ENCODE data around the gene CLPTM1L.
"Not testable (repeated sequence)": the region's sequence is repeated elsewhere in the genome, so short reads cannot be mapped to it uniquely, and the experiment has no call there.

Gene CLPTM1L

DNA sequence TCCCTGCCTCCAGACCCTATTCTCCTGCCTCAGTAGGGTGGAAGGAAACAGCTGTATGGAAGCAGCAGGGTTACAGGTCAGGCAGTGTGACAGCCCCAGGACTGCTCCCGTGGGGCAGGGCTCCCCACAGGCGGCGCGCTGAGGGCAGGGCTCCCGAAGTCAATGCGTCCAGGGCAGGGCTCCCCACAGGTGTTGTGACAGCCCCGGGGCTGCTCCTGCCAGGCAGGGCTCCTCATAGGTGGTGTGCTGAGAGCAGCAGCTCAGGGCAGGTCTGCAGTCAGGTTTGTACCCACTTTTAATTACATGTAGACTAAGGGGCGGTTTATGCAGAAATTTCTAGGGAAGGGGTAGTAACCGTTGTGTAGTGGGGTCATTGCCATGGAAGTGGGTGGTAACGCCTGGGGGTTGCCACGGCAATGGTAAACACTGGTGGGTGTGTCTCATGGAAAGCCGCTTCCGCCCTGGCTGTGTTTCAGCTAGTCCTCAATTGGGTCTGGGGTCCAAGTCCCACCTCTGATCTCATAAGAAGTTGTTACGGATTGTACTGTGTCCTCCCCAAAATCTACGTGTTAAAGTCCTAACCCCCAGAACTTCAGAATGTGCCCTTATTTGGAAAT is 33.4 kb downstream of the CLPTM1L start:
- no peak for DNase-seq

DNA sequence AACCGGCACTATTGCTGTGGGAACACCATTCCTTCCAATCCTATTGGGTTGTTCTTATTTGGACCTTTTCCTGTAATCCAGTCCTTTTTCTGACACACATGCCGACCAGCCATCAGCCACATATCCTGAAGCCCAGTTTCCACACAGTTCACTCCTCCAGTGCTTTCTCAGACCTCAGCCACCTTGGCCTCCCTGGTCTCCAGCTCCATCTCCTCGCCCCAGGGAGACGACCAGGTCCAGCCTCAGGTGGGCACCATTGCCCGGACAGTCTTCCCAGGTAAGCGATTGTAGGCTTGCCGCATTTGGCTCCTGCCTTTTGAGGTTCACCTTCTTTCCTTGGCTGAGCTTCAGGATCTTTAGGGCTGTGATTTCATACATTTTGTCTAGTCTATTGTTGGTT is 34.8 kb downstream of the CLPTM1L start:
- DNase-seq: no peak

GRCh38 chr5:1304033-1304432 is 40.9 kb downstream of the CLPTM1L start:
- no peak for DNase-seq

DNA sequence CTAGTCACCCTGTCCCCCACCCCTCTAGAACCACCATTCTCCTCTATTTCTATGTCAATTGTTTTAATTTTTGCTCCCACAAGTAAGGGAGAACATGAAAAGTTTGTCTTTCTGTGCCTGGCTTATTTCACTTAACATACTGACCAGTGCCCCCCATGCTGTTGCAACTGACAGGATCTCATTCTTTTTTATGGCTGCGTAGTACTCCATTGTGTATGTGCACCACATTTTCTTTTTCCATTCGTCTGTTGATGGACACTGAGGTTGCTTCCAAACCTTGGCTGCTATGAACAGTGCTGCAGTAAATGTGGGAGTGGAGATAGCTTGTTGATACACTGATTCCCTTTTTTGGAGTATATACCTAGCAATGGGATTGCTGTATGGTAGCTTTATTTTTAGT is 42.6 kb downstream of the CLPTM1L start:
- no peak for DNase-seq

- DNase-seq: no peak
Observed at GRCh38 chr5:1300581-1301083, 44.3 kb downstream of the CLPTM1L start.

DNA sequence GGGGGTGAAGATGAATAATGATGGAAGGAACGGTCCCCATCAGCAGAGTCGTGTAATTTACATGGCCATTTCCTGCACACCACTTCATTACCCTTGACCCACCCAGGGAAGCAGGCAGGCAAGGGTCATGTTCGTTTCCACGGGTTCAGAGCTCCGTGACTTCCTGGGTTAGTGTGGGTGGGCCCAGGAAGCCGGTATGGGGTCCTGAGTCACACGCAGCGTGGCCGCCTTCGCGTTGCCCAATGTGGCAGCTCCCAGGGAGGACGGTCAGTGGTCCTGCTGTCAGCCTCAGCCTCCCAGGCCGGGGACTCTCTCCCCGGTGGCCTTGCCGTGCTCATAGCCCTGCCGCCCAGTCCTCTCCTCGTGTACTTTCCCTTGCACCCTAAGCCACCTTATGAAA is 44.9 kb downstream of the CLPTM1L start:
- DNase-seq: no peak

DNA sequence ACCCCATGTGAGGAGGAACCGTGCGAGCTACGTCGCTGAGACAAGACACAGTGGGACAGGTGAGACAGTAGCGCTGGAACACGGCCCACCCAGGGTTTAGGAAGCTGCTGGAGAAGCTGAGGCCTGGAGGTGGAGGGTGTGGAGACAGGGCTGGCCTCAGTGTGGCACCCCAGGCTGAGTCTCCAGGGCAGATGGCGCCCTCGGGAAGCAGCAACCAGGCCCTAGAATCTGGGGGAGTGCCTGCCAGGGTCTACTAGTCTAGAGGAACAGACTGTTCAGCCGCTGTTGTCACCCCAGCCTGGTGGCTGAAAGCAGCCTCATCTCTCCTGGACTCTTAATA is 45.4 kb downstream of the CLPTM1L start:
- no peak for DNase-seq

DNA sequence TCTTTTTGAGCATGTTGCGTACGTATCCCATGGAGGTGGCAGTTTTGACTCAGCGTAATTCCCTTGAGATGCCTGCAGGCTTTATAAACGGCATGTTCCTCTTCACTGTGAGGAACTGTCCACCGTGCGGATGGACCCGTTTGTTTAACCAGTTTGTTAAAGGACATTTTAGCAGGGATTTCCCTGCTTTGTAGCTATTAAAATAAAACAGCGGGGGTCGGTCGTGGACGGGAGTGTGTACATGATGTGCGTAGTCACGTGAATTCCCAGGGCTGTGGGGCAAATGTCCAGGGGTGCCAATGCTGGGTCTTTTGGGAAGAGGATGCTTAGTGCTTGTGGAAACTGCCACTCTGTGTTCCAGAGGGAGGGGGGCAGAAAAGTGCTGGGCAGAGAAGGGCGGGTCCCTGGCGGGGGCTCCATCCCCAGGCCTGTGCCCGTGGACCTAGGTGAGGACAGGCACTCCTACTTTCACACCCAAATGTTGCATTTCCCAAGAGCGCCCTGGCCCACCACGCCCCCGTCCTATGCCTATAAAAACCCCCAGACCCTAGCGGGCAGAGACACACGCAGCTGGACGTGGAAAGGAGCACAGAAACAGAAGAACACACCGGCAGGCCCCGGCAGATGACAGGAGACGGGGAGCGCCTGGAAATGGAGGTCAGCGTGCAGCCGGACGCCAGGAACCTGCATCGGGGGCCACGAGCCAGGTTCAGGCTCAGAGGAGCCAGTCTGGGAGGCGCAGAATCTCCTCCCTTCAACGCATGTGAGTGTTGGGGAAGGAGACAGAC is 46.0 kb downstream of the CLPTM1L start:
- DNase-seq: no peak

- no peak for DNase-seq
Observed at GRCh38 chr5:1298067-1298551, 46.8 kb downstream of the CLPTM1L start.

DNA sequence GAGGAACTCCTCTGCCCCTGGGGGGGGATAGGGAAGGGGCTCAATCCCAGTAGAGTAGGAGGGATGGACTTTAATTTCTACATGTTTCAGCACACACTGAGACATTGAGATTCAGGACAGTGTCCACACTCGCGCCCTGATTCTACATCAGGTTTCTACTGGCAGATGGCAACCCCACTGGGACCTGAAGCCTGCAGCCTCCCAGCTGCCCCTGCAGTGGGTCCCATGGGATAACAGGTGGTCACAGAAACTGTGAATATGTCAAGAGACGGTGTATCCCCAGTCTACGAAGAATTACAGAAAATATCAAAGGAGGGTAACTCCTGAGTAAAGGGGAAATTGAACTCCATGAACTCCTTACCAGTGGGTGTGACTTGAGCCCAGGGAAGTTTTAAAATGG is 47.7 kb downstream of the CLPTM1L start:
- no peak for DNase-seq

GRCh38 chr5:1295650-1296037 is 49.3 kb downstream of the CLPTM1L start:
- DNase-seq: no peak

DNA sequence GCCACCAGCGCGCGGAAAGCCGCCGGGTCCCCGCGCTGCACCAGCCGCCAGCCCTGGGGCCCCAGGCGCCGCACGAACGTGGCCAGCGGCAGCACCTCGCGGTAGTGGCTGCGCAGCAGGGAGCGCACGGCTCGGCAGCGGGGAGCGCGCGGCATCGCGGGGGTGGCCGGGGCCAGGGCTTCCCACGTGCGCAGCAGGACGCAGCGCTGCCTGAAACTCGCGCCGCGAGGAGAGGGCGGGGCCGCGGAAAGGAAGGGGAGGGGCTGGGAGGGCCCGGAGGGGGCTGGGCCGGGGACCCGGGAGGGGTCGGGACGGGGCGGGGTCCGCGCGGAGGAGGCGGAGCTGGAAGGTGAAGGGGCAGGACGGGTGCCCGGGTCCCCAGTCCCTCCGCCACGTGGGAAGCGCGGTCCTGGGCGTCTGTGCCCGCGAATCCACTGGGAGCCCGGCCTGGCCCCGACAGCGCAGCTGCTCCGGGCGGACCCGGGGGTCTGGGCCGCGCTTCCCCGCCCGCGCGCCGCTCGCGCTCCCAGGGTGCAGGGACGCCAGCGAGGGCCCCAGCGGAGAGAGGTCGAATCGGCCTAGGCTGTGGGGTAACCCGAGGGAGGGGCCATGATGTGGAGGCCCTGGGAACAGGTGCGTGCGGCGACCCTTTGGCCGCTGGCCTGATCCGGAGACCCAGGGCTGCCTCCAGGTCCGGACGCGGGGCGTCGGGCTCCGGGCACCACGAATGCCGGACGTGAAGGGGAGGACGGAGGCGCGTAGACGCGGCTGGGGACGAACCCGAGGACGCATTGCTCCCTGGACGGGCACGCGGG is 49.9 kb downstream of the CLPTM1L start, which contains the start of gene TERT:
Gene TERT, minus strand, starts transcription at position 234 of the 815 bp plus-strand sequence. Its CDS starts 79 bp downstream, at position 155.
- peak in 4 of 5 experiments; percentile 55 to 71 (median 70) for DNase-seq

- DNase-seq: no peak
Observed at GRCh38 chr5:1294206-1294834, 50.6 kb downstream of the CLPTM1L start.

GRCh38 chr5:1293416-1294205 is 51.3 kb downstream of the CLPTM1L start:
- DNase-seq: no peak

DNA sequence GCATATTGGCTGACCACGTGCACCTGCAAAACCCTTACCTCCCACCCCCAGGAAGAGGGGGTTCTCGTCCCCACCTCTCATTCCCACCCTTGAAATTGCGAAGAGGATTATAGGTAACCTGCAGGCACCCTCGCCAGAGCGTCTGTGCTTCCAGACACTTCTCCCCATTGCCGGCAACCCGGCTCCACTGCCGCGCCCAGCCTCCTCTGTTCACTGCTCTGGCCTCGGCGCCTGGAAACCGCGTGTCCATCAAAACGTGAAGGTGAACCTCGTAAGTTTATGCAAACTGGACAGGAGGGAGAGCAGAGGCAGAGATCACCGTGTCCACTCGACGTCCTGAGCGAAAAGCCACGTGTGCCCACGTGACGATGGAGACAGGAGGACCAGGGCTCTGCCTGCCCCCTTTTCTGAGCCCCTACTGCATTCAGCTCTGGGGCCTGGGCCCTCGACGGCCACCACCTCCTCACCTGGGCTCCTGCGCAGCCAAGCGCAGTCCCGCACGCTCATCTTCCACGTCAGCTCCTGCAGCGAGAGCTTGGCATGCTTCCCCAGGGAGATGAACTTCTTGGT is 52.0 kb downstream of the CLPTM1L start:
- no peak for DNase-seq

DNA sequence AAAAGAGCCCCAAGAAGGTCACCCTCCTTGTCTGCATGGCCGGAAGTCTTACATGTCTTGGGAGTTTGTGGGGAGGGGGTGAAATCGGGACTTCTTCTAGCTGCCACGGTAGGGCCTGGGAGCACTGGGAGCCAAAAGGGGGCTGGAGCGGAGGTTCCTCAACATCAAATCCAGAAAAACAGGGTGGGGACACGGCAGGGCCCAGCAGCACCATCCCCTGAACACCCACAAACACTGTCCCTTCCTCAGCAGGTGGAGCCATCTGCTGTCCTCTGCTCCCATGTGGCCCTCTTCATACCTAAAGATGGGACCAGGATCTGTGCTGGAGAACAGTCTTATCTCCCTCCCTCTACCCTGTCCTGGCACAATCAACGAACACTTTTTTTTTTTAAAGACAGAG is 52.8 kb downstream of the CLPTM1L start:
- DNase-seq: no peak

- DNase-seq: no peak
Observed at GRCh38 chr5:1291611-1292080, 53.3 kb downstream of the CLPTM1L start.

- DNase-seq: not testable (repeated sequence)
Observed at GRCh38 chr5:1290956-1291355, 53.9 kb downstream of the CLPTM1L start.

- not testable (repeated sequence) for DNase-seq
Observed at GRCh38 chr5:1289559-1289958, 55.3 kb downstream of the CLPTM1L start.

- DNase-seq: no peak
Observed at GRCh38 chr5:1288439-1289335, 56.2 kb downstream of the CLPTM1L start.
